LNCAP (cell line): ENCODE measurements around the gene TMC4.

Source experiments
- CTCF ChIP-seq: fragments of 450-650 bp; IDR thresholded peaks from 2 replicates; pipeline ENCODE4 v1.5.1; 2017; ENCODE audit warnings: mild to moderate bottlenecking

The TMC4 gene

DNA sequence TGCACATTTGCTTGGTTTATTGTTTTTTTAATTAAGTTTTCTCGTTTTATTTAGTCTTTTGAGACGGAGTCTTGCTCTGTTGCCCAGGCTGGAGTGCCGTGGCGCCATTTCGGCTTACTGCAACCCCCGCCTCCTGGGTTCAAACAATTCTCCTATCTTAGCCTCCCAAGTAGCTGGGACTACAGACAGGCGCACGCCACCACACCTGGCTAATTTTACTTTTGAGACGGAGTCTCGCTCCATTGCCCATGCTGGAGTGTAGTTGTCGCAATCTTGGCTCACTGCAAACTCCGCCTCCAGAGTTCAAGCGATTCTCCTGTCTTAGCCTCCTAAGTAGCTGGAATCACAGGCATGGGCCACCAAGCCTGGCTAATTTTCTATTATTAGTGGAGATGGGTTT, 29.0 kb upstream of the TMC4 start:
- no peak for TF ChIP-seq CTCF

DNA sequence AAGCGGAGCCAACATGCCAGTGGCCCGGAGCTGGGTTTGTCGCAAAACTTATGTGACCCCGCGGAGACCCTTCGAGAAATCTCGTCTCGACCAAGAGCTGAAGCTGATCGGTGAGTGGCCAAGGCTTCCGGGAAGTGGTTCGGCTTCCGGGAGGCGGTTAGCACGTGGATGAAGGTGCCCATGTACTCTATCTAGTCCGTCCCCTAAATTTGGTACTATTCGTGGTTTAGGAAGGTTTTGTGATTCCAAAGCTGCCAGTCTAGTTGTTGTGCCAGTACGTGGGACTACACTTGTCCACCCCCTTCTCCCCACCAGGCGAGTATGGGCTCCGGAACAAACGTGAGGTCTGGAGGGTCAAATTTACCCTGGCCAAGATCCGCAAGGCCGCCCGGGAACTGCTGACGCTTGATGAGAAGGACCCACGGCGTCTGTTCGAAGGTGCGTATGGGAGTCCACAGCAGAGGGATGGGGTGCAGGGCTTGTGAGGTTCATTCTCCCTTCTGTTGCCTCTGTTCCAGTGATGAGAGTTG, 28.3 kb upstream of the TMC4 start:
- no peak for TF ChIP-seq CTCF

- TF ChIP-seq CTCF: no peak
Observed at GRCh38 chr19:54199401-54199800, 26.4 kb upstream of the TMC4 start.

- TF ChIP-seq CTCF: no peak
Observed at GRCh38 chr19:54197121-54197520, 24.2 kb upstream of the TMC4 start.

DNA sequence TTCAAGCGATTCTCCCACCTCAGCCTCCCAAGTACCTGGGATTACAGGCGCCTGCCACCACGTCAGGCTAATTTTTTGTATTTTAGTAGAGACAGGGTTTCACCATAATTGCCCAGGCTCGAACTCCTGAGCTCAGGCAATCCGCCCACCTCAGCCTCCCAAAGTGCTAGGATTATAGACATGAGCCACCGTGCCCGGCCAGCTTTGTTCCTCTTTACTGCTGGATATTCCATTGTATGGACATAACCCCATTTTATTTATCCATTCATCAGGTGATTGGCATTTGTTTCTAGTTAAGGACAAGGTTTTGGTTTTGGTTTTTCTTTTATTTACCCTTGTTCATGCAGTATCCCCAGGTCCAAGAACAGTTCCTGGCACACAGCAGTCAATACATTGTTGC, 23.6 kb upstream of the TMC4 start:
- TF ChIP-seq CTCF: no peak

DNA sequence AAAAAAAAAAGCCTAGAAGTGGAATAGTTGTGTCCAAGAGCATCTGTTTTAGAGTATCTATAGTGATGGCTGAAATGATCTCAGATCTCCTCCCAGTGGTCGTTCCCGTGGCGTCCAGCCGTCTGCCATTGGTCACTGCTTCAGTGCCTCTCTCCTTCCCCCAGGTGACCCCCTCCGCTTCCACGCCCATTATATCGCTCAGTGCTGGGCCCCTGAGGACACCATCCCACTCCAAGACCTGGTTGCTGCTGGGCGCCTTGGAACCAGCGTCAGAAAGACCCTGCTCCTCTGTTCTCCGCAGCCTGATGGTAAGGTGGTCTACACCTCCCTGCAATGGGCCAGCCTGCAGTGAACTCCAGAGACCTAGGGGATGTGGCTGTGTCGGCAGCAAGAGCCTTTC, 20.1 kb upstream of the TMC4 start:
- no peak for TF ChIP-seq CTCF

GRCh38 chr19:54191811-54192453, 19.0 kb upstream of the TMC4 start:
- no peak for TF ChIP-seq CTCF
